ENCODE measurements around the gene SLC25A17.

The SLC25A17 gene

DNA sequence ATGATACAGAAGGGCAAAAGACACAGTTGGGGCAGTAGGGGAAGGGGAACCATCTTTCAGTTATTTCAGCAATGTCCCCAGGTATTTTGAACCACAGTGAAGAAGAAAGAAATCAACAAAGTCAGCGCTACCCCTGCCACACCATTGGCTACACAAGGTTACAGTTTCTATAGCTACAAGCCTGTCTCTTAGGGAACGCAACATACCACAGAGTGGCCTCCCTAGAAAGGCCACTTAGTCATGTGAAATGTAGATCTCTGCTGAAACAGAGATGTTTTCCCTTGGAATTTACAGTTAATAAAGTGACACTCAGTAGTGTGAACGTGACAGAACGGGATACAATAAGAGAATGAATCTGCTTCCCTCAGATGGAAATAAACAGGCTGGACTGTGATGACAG lies 85.2 kb downstream of the SLC25A17 start:
- Histone ChIP-seq H3K4me2 (ENCODE audit: low read depth, low read length, poor library complexity, severe bottlenecking) (no peak overlapping the region), H3K4me3 (ENCODE audit: insufficient read depth, low read length, poor library complexity, severe bottlenecking) (no peak overlapping the region), H3K36me3 (ENCODE audit: low read length) (no peaks in the 10 kb centered on the region), H3K9me3 (ENCODE audit: insufficient read depth, low read length) (no peaks in the 10 kb centered on the region), H3K9ac (ENCODE audit: low read length) (no peak overlapping the region), H3K27me3 (ENCODE audit: low read length) (no peaks in the 10 kb centered on the region), H3K27ac (ENCODE audit: low read depth, low read length) (no peak overlapping the region), H2AFZ (ENCODE audit: low read depth, low read length, severe bottlenecking) (no peak overlapping the region), H3K79me2 (ENCODE audit: insufficient read depth, low read length) (no peaks in the 10 kb centered on the region), H4K20me1 (ENCODE audit: low read depth, low read length) (no peaks in the 10 kb centered on the region), H3F3A (ENCODE audit: insufficient read depth) (no peaks in the 10 kb centered on the region), H3K9me2 (replicated peaks; ENCODE audit: insufficient read depth, low read length) (no peaks in the 10 kb centered on the region)
- TF ChIP-seq, protein P1, sequence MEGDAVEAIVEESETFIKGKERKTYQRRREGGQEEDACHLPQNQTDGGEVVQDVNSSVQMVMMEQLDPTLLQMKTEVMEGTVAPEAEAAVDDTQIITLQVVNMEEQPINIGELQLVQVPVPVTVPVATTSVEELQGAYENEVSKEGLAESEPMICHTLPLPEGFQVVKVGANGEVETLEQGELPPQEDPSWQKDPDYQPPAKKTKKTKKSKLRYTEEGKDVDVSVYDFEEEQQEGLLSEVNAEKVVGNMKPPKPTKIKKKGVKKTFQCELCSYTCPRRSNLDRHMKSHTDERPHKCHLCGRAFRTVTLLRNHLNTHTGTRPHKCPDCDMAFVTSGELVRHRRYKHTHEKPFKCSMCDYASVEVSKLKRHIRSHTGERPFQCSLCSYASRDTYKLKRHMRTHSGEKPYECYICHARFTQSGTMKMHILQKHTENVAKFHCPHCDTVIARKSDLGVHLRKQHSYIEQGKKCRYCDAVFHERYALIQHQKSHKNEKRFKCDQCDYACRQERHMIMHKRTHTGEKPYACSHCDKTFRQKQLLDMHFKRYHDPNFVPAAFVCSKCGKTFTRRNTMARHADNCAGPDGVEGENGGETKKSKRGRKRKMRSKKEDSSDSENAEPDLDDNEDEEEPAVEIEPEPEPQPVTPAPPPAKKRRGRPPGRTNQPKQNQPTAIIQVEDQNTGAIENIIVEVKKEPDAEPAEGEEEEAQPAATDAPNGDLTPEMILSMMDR (IDR thresholded peaks at IDR 0.05; ENCODE audit: insufficient read depth, low read length, poor library complexity, severe bottlenecking): no peak
- no peak for TF ChIP-seq EZH2phosphoT487 (conservative IDR thresholded peaks at IDR 0.05; ENCODE audit: low read length)

GRCh38 chr22:40732999-40733292 lies 86.2 kb downstream of the SLC25A17 start:
- Histone ChIP-seq H3F3A (ENCODE audit: insufficient read depth) (no peaks in the 10 kb centered on the region), H4K20me1 (ENCODE audit: low read depth, low read length) (no peaks in the 10 kb centered on the region), H3K79me2 (ENCODE audit: insufficient read depth, low read length) (no peaks in the 10 kb centered on the region), H3K36me3 (ENCODE audit: low read length) (no peaks in the 10 kb centered on the region), H3K4me2 (ENCODE audit: low read depth, low read length, poor library complexity, severe bottlenecking) (no peak overlapping the region), H3K9me2 (replicated peaks; ENCODE audit: insufficient read depth, low read length) (no peaks in the 10 kb centered on the region), H3K4me3 (ENCODE audit: insufficient read depth, low read length, poor library complexity, severe bottlenecking) (no peak overlapping the region), H3K9ac (ENCODE audit: low read length) (no peak overlapping the region), H2AFZ (ENCODE audit: low read depth, low read length, severe bottlenecking) (no peak overlapping the region), H3K27me3 (ENCODE audit: low read length) (no peaks in the 10 kb centered on the region), H3K27ac (ENCODE audit: low read depth, low read length) (no peak overlapping the region), H3K9me3 (ENCODE audit: insufficient read depth, low read length) (no peaks in the 10 kb centered on the region)
- TF ChIP-seq EZH2phosphoT487 (conservative IDR thresholded peaks at IDR 0.05; ENCODE audit: low read length): no peak
- TF ChIP-seq, protein P1 (IDR thresholded peaks at IDR 0.05; ENCODE audit: insufficient read depth, low read length, poor library complexity, severe bottlenecking): no peak

- H3K9me3 ChIP-seq (ENCODE audit: insufficient read depth, low read length): no peaks in the 10 kb centered on the region
- no peaks in the 10 kb centered on the region for H4K20me1 ChIP-seq (ENCODE audit: low read depth, low read length)
- no peak overlapping the region for H3K4me2 ChIP-seq (ENCODE audit: low read depth, low read length, poor library complexity, severe bottlenecking)
- H3K36me3 ChIP-seq (ENCODE audit: low read length): no peaks in the 10 kb centered on the region
- H2AFZ ChIP-seq (ENCODE audit: low read depth, low read length, severe bottlenecking): no peak overlapping the region
- TF ChIP-seq EZH2phosphoT487 (conservative IDR thresholded peaks at IDR 0.05; ENCODE audit: low read length): no peak
- TF ChIP-seq, protein P1 (IDR thresholded peaks at IDR 0.05; ENCODE audit: insufficient read depth, low read length, poor library complexity, severe bottlenecking): no peak
- H3K27ac ChIP-seq (ENCODE audit: low read depth, low read length): no peak overlapping the region
- H3K9me2 ChIP-seq (replicated peaks; ENCODE audit: insufficient read depth, low read length): no peaks in the 10 kb centered on the region
- H3K79me2 ChIP-seq (ENCODE audit: insufficient read depth, low read length): no peaks in the 10 kb centered on the region
- H3F3A ChIP-seq (ENCODE audit: insufficient read depth): no peaks in the 10 kb centered on the region
- H3K4me3 ChIP-seq (ENCODE audit: insufficient read depth, low read length, poor library complexity, severe bottlenecking): no peak overlapping the region
- H3K9ac ChIP-seq (ENCODE audit: low read length): no peak overlapping the region
- no peaks in the 10 kb centered on the region for H3K27me3 ChIP-seq (ENCODE audit: low read length)
Observed at GRCh38 chr22:40729284-40729683, 89.9 kb downstream of the SLC25A17 start.

DNA sequence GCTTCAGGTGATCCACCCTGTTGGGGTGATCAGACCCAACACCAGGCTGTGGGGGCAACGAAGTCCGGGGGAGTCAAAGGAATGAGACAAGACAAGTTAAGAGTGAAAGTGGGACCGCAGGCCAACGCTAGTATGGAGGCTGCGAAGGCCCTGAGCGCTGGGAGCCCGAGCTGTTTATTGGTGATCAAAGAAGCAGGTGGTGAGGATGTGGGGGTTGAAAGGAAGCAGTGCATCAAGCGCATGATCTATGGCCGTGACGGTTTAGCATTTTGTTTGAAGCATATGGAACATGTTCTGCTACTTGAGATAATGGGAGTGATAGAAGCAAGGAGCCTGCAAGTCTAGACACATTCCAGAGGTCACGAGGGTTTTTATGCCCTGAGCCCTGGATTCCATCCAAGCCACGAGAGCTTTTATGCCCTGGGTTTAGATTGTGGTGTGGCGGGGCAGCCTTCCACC lies 90.4 kb downstream of the SLC25A17 start:
- no peak overlapping the region for H3K9ac ChIP-seq (ENCODE audit: low read length)
- H3K4me2 ChIP-seq (ENCODE audit: low read depth, low read length, poor library complexity, severe bottlenecking): no peak overlapping the region
- TF ChIP-seq, protein P1 (IDR thresholded peaks at IDR 0.05; ENCODE audit: insufficient read depth, low read length, poor library complexity, severe bottlenecking): no peak
- TF ChIP-seq EZH2phosphoT487 (conservative IDR thresholded peaks at IDR 0.05; ENCODE audit: low read length): no peak

More for the DNA sequence above, 90.4 kb downstream of the SLC25A17 start:
- no peaks in the 10 kb centered on the region for H3K9me2 ChIP-seq (replicated peaks; ENCODE audit: insufficient read depth, low read length)
- H3K27ac ChIP-seq (ENCODE audit: low read depth, low read length): no peak overlapping the region
- no peaks in the 10 kb centered on the region for H4K20me1 ChIP-seq (ENCODE audit: low read depth, low read length)
- H3K36me3 ChIP-seq (ENCODE audit: low read length): no peaks in the 10 kb centered on the region
- H3K27me3 ChIP-seq (ENCODE audit: low read length): no peaks in the 10 kb centered on the region
- H3K4me3 ChIP-seq (ENCODE audit: insufficient read depth, low read length, poor library complexity, severe bottlenecking): no peak overlapping the region
- no peaks in the 10 kb centered on the region for H3K79me2 ChIP-seq (ENCODE audit: insufficient read depth, low read length)
- H3K9me3 ChIP-seq (ENCODE audit: insufficient read depth, low read length): no peaks in the 10 kb centered on the region
- H3F3A ChIP-seq (ENCODE audit: insufficient read depth): no peaks in the 10 kb centered on the region
- H2AFZ ChIP-seq (ENCODE audit: low read depth, low read length, severe bottlenecking): no peak overlapping the region

All from SU-DHL-6 (cell line).